HuH-7.5 (cell line): ENCODE data around the gene TMEM94.
"Not testable (repeated sequence)": the region's sequence is repeated elsewhere in the genome, so short reads cannot be mapped to it uniquely, and the experiment has no call there.

ENCODE experiments used
- DNase-seq: peaks from one replicate; pipeline ENCODE4 v3.0.0; 2011; ENCODE audit warnings: low spot score

TMEM94 gene

GRCh38 chr17:75456417-75457046 lies at the start of gene TMEM94:
Gene TMEM94 (plus strand): TSS chr17:75456635. CDS start chr17:75471906, 15,271 bp downstream.
- peak; percentile 91 for DNase-seq

- no peak for DNase-seq
Observed at GRCh38 chr17:75407655-75408352, 48.6 kb upstream of the TMEM94 start.

GRCh38 chr17:75410141-75410540 lies 46.3 kb upstream of the TMEM94 start:
- DNase-seq: no peak

GRCh38 chr17:75411328-75412067 lies 44.9 kb upstream of the TMEM94 start:
- no peak for DNase-seq

- peak; percentile 64 for DNase-seq
Observed at GRCh38 chr17:75412455-75413317, 43.7 kb upstream of the TMEM94 start.

GRCh38 chr17:75414488-75414887 lies 41.9 kb upstream of the TMEM94 start:
- no peak for DNase-seq

- DNase-seq: no peak
Observed at GRCh38 chr17:75416006-75416405, 40.4 kb upstream of the TMEM94 start.

GRCh38 chr17:75417054-75417580 lies 39.3 kb upstream of the TMEM94 start:
- no peak for DNase-seq

- DNase-seq: no peak
Observed at GRCh38 chr17:75418531-75418930, 37.9 kb upstream of the TMEM94 start.

GRCh38 chr17:75428543-75429469 lies 27.6 kb upstream of the TMEM94 start:
- no peak for DNase-seq

- DNase-seq: peak; percentile 51
Observed at GRCh38 chr17:75430159-75430974, 26.1 kb upstream of the TMEM94 start.

GRCh38 chr17:75433218-75433783 lies 23.1 kb upstream of the TMEM94 start:
- DNase-seq: no peak

- DNase-seq: not testable (repeated sequence)
Observed at GRCh38 chr17:75434433-75434832, 22.0 kb upstream of the TMEM94 start.

- DNase-seq: not testable (repeated sequence)
Observed at GRCh38 chr17:75437404-75437803, 19.0 kb upstream of the TMEM94 start.

GRCh38 chr17:75439287-75439686 lies 17.1 kb upstream of the TMEM94 start:
- DNase-seq: no peak

GRCh38 chr17:75440738-75441448 lies 15.5 kb upstream of the TMEM94 start:
- no peak for DNase-seq

GRCh38 chr17:75442168-75443103 lies 14.0 kb upstream of the TMEM94 start:
- no peak for DNase-seq

- DNase-seq: no peak
Observed at GRCh38 chr17:75445296-75445695, 11.1 kb upstream of the TMEM94 start.
